Heart right ventricle (tissue), 16 donors: ENCODE results near the gene POLD3. TPM values are rescaled to one million over a fixed set of nuclear protein-coding genes. Genes with fewer than 3 reads are reported as not detected.
A peak's percentile ranks its signal among the peaks of the same experiment; 100 is the strongest.

Source experiments
- ATAC-seq, 8 donors: fragments of 200-7000 bp; cut with Tn5 transposase; one replicate each; pipeline ENCODE4 v1.9.1; 2020; ENCODE audit warnings: mild to moderate bottlenecking in 8 of 8, moderate library complexity in 8 of 8, moderate number of reproducible peaks in 1 of 8
- DNase-seq, 2 donors: peaks; one replicate each; pipeline ENCODE4 v3.0.0-alpha.2; 2020
- H3K27ac ChIP-seq, 10 donors: fragments of 200-600 bp; sonication (generic) in 2 of 10; one replicate each; pipeline versions ENCODE4 v1.5.0 to v1.8.0; 2020 to 2022; ENCODE audit warnings: mild to moderate bottlenecking in 3 of 10
- H3K27me3 ChIP-seq, 7 donors: fragments of 200-600 bp; one replicate each; pipeline ENCODE4 v1.8.0; 2021 to 2022; ENCODE audit warnings: mild to moderate bottlenecking in 2 of 7
- H3K36me3 ChIP-seq, 9 donors: fragments of 200-600 bp; sonication (generic) in 1 of 9; one replicate each; pipeline versions ENCODE4 v1.5.0 to v1.8.0; 2020 to 2022; ENCODE audit warnings: mild to moderate bottlenecking in 2 of 9
- H3K4me1 ChIP-seq, 9 donors: fragments of 200-600 bp; sonication (generic) in 1 of 9; one replicate each; pipeline versions ENCODE4 v1.5.0 to v1.8.0; 2020 to 2022; ENCODE audit warnings: mild to moderate bottlenecking in 4 of 9
- H3K4me3 ChIP-seq, 10 donors: fragments of 200-600 bp; sonication (generic) in 2 of 10; one replicate each; pipeline versions ENCODE4 v1.5.0 to v1.8.0; 2020 to 2022; ENCODE audit warnings: mild to moderate bottlenecking in 7 of 10, moderate library complexity in 2 of 10
- H3K9me3 ChIP-seq, 11 donors: fragments of 200-600 bp in 10 of 11; sonication (generic) in 2 of 11; one replicate each; pipeline versions ENCODE4 v1.5.0 to v1.8.0; 2013 to 2022; ENCODE audit warnings: mild to moderate bottlenecking in 2 of 11, control low read depth in 1 of 11, moderate library complexity in 1 of 11
- CTCF ChIP-seq, 9 donors: fragments of 200-600 bp; sonication (generic) in 2 of 9; IDR thresholded peaks; one replicate each; pipeline versions ENCODE4 v1.5.0 to v1.8.0; 2021 to 2022; ENCODE audit warnings: antibody characterized with exemption in 9 of 9, mild to moderate bottlenecking in 5 of 9, moderate library complexity in 1 of 9
- WGBS, 2 donors: extraction: QIAGEN DNeasy Blood & Tissue Kit; methylation state at CpG; one replicate each; pipeline ENCODE4 v1.1.7; 2013; ENCODE audit warnings: inconsistent platforms in 1 of 2; 5-methylcytosine and 5-hydroxymethylcytosine counted together
- intact Hi-C, 10 donors: fragments of 100-400 bp; cut with DNase I; formaldehyde crosslinking; loops; one replicate each; pipeline versions ENCODE4 v1.11.1 to v1.14.2; 2022
- polyA plus RNA-seq, 2 donors: library from polyadenylated mRNA; stranded (reverse); fragments of 200-250 nt; gene quantifications; one replicate each; pipeline ENCODE4 v1.2.3, GENCODE V29; 2013
- total RNA-seq, 10 donors: library from RNA; stranded (reverse); fragmentation: NEBNext Ultra II Directional in 3 of 10; extraction: Animal tissue kit (Norgen Biotek cat#: 25700) in 3 of 10; gene quantifications; one replicate each; pipeline versions ENCODE4 v1.2.1 to v1.2.4, GENCODE V29; 2021 to 2023
- donor health status: Arrhythmogenic right ventricular cardiomyopathy.
- donor health status: ischemic (EF 13 %, LVEDD 7.1; RV severe dilation, severe dysfunction).
- donor health status: healthy with polysubstance abuse.
- donor health status: DM: no; HTN: yes; CAD: no.
- donor health status: DM: no; HTN: no; CAD: no.
- donor health status: ischemic (EF 25% LVEDD 6.9; RV normal size, moderate dysfunction).
- donor health status: ischemic (EF 25% LVEDD 5.7; RV mildly dilated, moderate dysfunction).
- donor health status: healthy.
- donor health status: DM: yes; HTN: yes; CAD: no.
- donor health status: Ischemic cardiomyopathy.
- donor health status: ischemic (EF 35%, LVEDD 5.7; RV mildly dilated, moderate dysfunction).
- donor health status: nonischemic (EF 11% LVEDD 7.7; RV severe dilation, severe dysfunction).
- donor health status: DM: yes; HTN: yes; CAD: no.
- donor health status: PGD.
- donor health status: ischemic (EF 29% LVEDD 5.4; RV normal size, mild dysfunction).
- donor health status: nonischemic (EF 23%, LVEDD 6.1; RV moderate dilation, normal function).

The POLD3 gene
- total and polyA plus RNA-seq, 12 donors, result 4.7 to 8.8 (median 7.9) TPM

GRCh38 chr11:74679513-74679865, 87.1 kb downstream of the POLD3 start:
- ATAC-seq (peak in 1 of 8 donors; percentile 6), DNase-seq (peak in 1 of 2 donors; percentile 4)
- intact Hi-C loops, result no loop called here
- H3K9me3 ChIP-seq, result peaks cover 0 to 3% (median 0%) of the 10 kb centered on the region in 11 donors
- H3K36me3 ChIP-seq, result no peaks in the 10 kb centered on the region
- H3K27ac ChIP-seq, result peak overlapping the region in 7 of 10 donors; percentile 15 to 67 (median 47)
- H3K4me1 ChIP-seq, result peaks cover 0 to 34% (median 20%) of the 10 kb centered on the region in 9 donors
- H3K4me3 ChIP-seq, result no peak overlapping the region
- WGBS, 2 donors, result 83 to 98% methylated on average over 3 of the region's 3 CpGs
- TF ChIP-seq CTCF (IDR thresholded peaks at IDR 0.05), result no peak
- peaks cover 0 to 22% (median 5%) of the 10 kb centered on the region in 7 donors for H3K27me3 ChIP-seq

- Histone ChIP-seq H3K27me3 (peaks cover 0 to 23% (median 5%) of the 10 kb centered on the region in 7 donors), H3K4me1 (peaks cover 0 to 39% (median 20%) of the 10 kb centered on the region in 9 donors), H3K27ac (peak overlapping the region in 4 of 10 donors; percentile 4 to 67 (median 44)), H3K36me3 (no peaks in the 10 kb centered on the region), H3K9me3 (no peaks in the 10 kb centered on the region), H3K4me3 (no peak overlapping the region)
- WGBS, 2 donors, result 89 to 96% methylated on average over 9 of the region's 9 CpGs
- TF ChIP-seq CTCF (IDR thresholded peaks at IDR 0.05), result no peak
- intact Hi-C loops, result no loop called here
- ATAC-seq (no peak), DNase-seq (peak in 1 of 2 donors; percentile 2)
Measured at GRCh38 chr11:74680035-74680671, 87.8 kb downstream of the POLD3 start.

- WGBS, 2 donors, result 87 to 89% methylated on average over 18 of the region's 18 CpGs
- TF ChIP-seq CTCF (IDR thresholded peaks at IDR 0.05), result no peak
- peaks cover 0 to 44% (median 20%) of the 10 kb centered on the region in 9 donors for H3K4me1 ChIP-seq
- H3K27me3 ChIP-seq, result peaks cover 0 to 23% (median 5%) of the 10 kb centered on the region in 7 donors
- DNase-seq, result no peak
- H3K9me3 ChIP-seq, result peaks cover 0 to 2% (median 0%) of the 10 kb centered on the region in 11 donors
- no peaks in the 10 kb centered on the region for H3K36me3 ChIP-seq
- intact Hi-C loops, result no loop called here
- no peak overlapping the region for H3K4me3 ChIP-seq
- no peak for ATAC-seq
- H3K27ac ChIP-seq, result peak overlapping the region in 2 of 10 donors; percentile 74 to 77
Measured at GRCh38 chr11:74680703-74681531, 88.5 kb downstream of the POLD3 start.
